Mammary epithelial cell (primary cell): Measurements from ENCODE around the gene ACE.

Experiments used
- EZH2 ChIP-seq: IDR thresholded peaks from 2 replicates; pipeline ENCODE4 v1.6.1; 2012; ENCODE audit warnings: low read length, inconsistent platforms, borderline replicate concordance
- TF ChIP-seq, protein P1 (sequence below), 2 donors: IDR thresholded peaks in 1 of 2; conservative IDR thresholded peaks in 1 of 2; 2 replicates each; pipeline ENCODE4 v1.5.1; 2011 to 2012; ENCODE audit warnings: inconsistent platforms in 2 of 2, low read length in 2 of 2, mild to moderate bottlenecking in 2 of 2, control low read depth in 1 of 2, low read depth in 1 of 2; ENCODE audit not compliant: insufficient read depth in 1 of 2; ENCODE audit errors: extremely low read depth in 1 of 2

DNA sequence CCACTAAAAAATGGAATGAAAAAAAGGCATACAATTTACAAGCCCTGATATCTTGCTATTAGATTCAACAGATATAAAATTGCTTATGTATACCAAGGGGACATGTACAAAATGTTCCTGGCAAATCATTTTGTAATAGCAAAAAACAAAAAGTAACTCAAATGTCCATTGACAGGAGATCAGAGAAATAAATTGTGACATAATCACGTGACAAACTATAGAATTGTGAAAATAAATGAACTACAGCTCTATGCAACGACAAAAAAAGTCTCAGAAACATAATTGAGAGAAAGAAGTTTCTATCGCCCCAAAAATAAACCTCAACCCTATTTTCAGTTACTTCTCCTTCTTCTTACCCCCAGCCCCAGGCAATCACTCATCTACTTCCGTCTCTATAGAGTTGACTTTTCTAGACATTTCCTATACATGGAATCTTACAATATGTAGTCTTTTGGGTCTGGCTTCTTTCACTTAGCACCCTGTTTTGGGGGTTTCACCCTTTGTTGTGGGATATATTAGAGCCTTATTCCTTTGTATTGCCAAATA lies 12.1 kb upstream of the ACE start:
- TF ChIP-seq, protein P1, sequence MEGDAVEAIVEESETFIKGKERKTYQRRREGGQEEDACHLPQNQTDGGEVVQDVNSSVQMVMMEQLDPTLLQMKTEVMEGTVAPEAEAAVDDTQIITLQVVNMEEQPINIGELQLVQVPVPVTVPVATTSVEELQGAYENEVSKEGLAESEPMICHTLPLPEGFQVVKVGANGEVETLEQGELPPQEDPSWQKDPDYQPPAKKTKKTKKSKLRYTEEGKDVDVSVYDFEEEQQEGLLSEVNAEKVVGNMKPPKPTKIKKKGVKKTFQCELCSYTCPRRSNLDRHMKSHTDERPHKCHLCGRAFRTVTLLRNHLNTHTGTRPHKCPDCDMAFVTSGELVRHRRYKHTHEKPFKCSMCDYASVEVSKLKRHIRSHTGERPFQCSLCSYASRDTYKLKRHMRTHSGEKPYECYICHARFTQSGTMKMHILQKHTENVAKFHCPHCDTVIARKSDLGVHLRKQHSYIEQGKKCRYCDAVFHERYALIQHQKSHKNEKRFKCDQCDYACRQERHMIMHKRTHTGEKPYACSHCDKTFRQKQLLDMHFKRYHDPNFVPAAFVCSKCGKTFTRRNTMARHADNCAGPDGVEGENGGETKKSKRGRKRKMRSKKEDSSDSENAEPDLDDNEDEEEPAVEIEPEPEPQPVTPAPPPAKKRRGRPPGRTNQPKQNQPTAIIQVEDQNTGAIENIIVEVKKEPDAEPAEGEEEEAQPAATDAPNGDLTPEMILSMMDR (conservative IDR thresholded peaks at IDR 0.05 in 1 of 2, IDR thresholded peaks at IDR 0.05 in 1 of 2; ENCODE audit: extremely low read depth in 1 of 2, insufficient read depth in 1 of 2, low read depth in 1 of 2, low read length in 2 of 2), result no peak
- TF ChIP-seq EZH2, result no peak
